T-helper 2 cell (primary cell): ENCODE measurements around the gene GNAZ.

Experiments
- DNase-seq, 5 experiments: peaks; one replicate each; pipeline versions ENCODE4 v3.0.0 to v3.0.0-alpha.2; 2012 to 2022

The GNAZ gene

GRCh38 chr22:23140385-23140784 lies 70.1 kb downstream of the GNAZ start:
- DNase-seq: no peak

GRCh38 chr22:23142546-23143105 lies 72.3 kb downstream of the GNAZ start:
- no peak for DNase-seq

- no peak for DNase-seq
These were observed 72.8 kb downstream of the GNAZ start for GRCh38 chr22:23143119-23143518.

- DNase-seq: no peak
These were observed 74.1 kb downstream of the GNAZ start for GRCh38 chr22:23144432-23144831.

GRCh38 chr22:23144932-23145877 lies 74.9 kb downstream of the GNAZ start, which contains the start of gene RAB36:
TSS of gene RAB36 (plus strand) at chr22:23145477. CDS start at chr22:23146617, 1,140 bp downstream.
- peak; percentile 72 to 94 (median 83) for DNase-seq

GRCh38 chr22:23145878-23146470 lies 75.7 kb downstream of the GNAZ start:
- DNase-seq: no peak

GRCh38 chr22:23146478-23147205 lies 76.3 kb downstream of the GNAZ start:
- no peak for DNase-seq

GRCh38 chr22:23147617-23148387 lies 77.5 kb downstream of the GNAZ start:
- DNase-seq: no peak

- no peak for DNase-seq
These were observed 79.5 kb downstream of the GNAZ start for GRCh38 chr22:23149743-23150238.

- DNase-seq: no peak
These were observed 80.4 kb downstream of the GNAZ start for GRCh38 chr22:23150762-23151161.

GRCh38 chr22:23151827-23152226 lies 81.5 kb downstream of the GNAZ start:
- no peak for DNase-seq

GRCh38 chr22:23152238-23153114 lies 82.2 kb downstream of the GNAZ start:
- DNase-seq: no peak

- DNase-seq: no peak
These were observed 83.7 kb downstream of the GNAZ start for GRCh38 chr22:23153994-23154393.

- DNase-seq: no peak
These were observed 84.1 kb downstream of the GNAZ start for GRCh38 chr22:23154461-23154860.

- DNase-seq: no peak
These were observed 84.8 kb downstream of the GNAZ start for GRCh38 chr22:23155143-23155542.

GRCh38 chr22:23155831-23156230 lies 85.5 kb downstream of the GNAZ start:
- DNase-seq: no peak

GRCh38 chr22:23156286-23156685 lies 86.0 kb downstream of the GNAZ start:
- DNase-seq: no peak

GRCh38 chr22:23157560-23158515 lies 87.5 kb downstream of the GNAZ start:
- no peak for DNase-seq

- DNase-seq: no peak
These were observed 88.4 kb downstream of the GNAZ start for GRCh38 chr22:23158516-23159290.
